ENCODE data around the gene SRGAP1. TPM values are rescaled to one million over a fixed set of nuclear protein-coding genes. Genes with fewer than 3 reads are reported as not detected.

Gene SRGAP1
- total and polyA plus RNA-seq, 8 donors = 2.5 to 13.3 (median 7.5) TPM

GRCh38 chr12:63982604-63983295 is 138.2 kb downstream of the SRGAP1 start:
- no peaks in the 10 kb centered on the region for H3K9me3 ChIP-seq
- ATAC-seq = no peak
- H3K4me1 ChIP-seq = no peaks in the 10 kb centered on the region
- WGBS, 2 donors = 77 to 90% methylated on average over 4 of the region's 4 CpGs
- no peaks in the 10 kb centered on the region for H3K36me3 ChIP-seq
- no peak for FAIRE-seq
- H3K4me3 ChIP-seq = no peak overlapping the region
- H3K27ac ChIP-seq = no peak overlapping the region
- no peaks in the 10 kb centered on the region for H3K27me3 ChIP-seq
- no peak for DNase-seq
- no peak for TF ChIP-seq CTCF (IDR thresholded peaks at IDR 0.05)
- intact Hi-C loops (cut with DNase I) = no loop called here

GRCh38 chr12:63985456-63985855 is 141.0 kb downstream of the SRGAP1 start:
- ATAC-seq (no peak), FAIRE-seq (no peak), DNase-seq (no peak)
- H3K27ac ChIP-seq = no peak overlapping the region
- TF ChIP-seq CTCF (IDR thresholded peaks at IDR 0.05) = no peak
- H3K27me3 ChIP-seq = no peaks in the 10 kb centered on the region
- no peaks in the 10 kb centered on the region for H3K9me3 ChIP-seq
- intact Hi-C loops (cut with DNase I) = no loop called here
- peaks cover 0 to under 1% (median 0%) of the 10 kb centered on the region in 3 donors for H3K36me3 ChIP-seq
- H3K4me3 ChIP-seq = no peak overlapping the region
- no peaks in the 10 kb centered on the region for H3K4me1 ChIP-seq

GRCh38 chr12:63985945-63986344 is 141.4 kb downstream of the SRGAP1 start:
- intact Hi-C loops (cut with DNase I) = no loop called here
- Histone ChIP-seq H3K4me1 (peaks cover 0 to 3% (median 0%) of the 10 kb centered on the region in 3 donors), H3K4me3 (no peak overlapping the region), H3K9me3 (no peaks in the 10 kb centered on the region), H3K27me3 (no peaks in the 10 kb centered on the region), H3K36me3 (peaks cover 0 to 6% (median 0%) of the 10 kb centered on the region in 3 donors), H3K27ac (no peak overlapping the region)
- ATAC-seq (no peak), FAIRE-seq (no peak), DNase-seq (no peak)
- no peak for TF ChIP-seq CTCF (IDR thresholded peaks at IDR 0.05)
- 87 to 89% methylated on average over 2 of the region's 2 CpGs for WGBS, 2 donors

GRCh38 chr12:63989301-63989845 is 144.9 kb downstream of the SRGAP1 start:
- ATAC-seq (peak in 2 of 4 donors; percentile 43 to 46), DNase-seq (no peak), FAIRE-seq (no peak)
- Histone ChIP-seq H3K4me1 (peaks cover 0 to 6% (median 3%) of the 10 kb centered on the region in 3 donors), H3K27ac (no peak overlapping the region), H3K9me3 (no peaks in the 10 kb centered on the region), H3K4me3 (no peak overlapping the region), H3K27me3 (no peaks in the 10 kb centered on the region), H3K36me3 (peaks cover 0 to 6% (median 0%) of the 10 kb centered on the region in 3 donors)
- 55 to 64% methylated on average over 2 of the region's 2 CpGs for WGBS, 2 donors
- TF ChIP-seq CTCF (IDR thresholded peaks at IDR 0.05) = no peak
- intact Hi-C loops (cut with DNase I) = no loop called here
